ACC112 (cell line): Measurements from ENCODE around the gene RNPS1.
A peak's percentile ranks its signal among the peaks of the same experiment; 100 is the strongest.

Experiments
- H2AFZ ChIP-seq: fragments of 200-600 bp; sonication (generic); one replicate; pipeline ENCODE4 v1.6.0; 2017; ENCODE audit warnings: antibody characterized with exemption, low read length; ENCODE audit not compliant: unreplicated experiment
- H3K27ac ChIP-seq: fragments of 200-600 bp; sonication (generic); 2 replicates; pipeline ENCODE4 v1.5.1; 2014; ENCODE audit warnings: low read depth, mild to moderate bottlenecking, antibody characterized with exemption, low read length, moderate library complexity
- H3K27me3 ChIP-seq: fragments of 200-600 bp; sonication (generic); 2 replicates; pipeline ENCODE4 v1.6.1; 2014; ENCODE audit warnings: mild to moderate bottlenecking, antibody characterized with exemption, low read length, moderate library complexity, mixed read lengths; ENCODE audit not compliant: insufficient read depth
- H3K36me3 ChIP-seq: fragments of 200-600 bp; sonication (generic); 2 replicates; pipeline ENCODE4 v1.6.1; 2016; ENCODE audit warnings: mild to moderate bottlenecking, antibody characterized with exemption, low read length, moderate library complexity, mixed read lengths; ENCODE audit not compliant: insufficient read depth
- H3K4me1 ChIP-seq: fragments of 200-600 bp; sonication (generic); one replicate; pipeline ENCODE4 v1.6.1; 2016; ENCODE audit warnings: low read length, mixed read lengths; ENCODE audit not compliant: insufficient read depth, unreplicated experiment, control insufficient read depth
- H3K4me3 ChIP-seq: fragments of 200-600 bp; sonication (generic); 2 replicates; pipeline ENCODE4 v1.5.1; 2014; ENCODE audit warnings: mild to moderate bottlenecking, low read depth, low read length
- H3K79me2 ChIP-seq: fragments of 200-600 bp; sonication (generic); one replicate; pipeline ENCODE4 v1.6.0; 2016; ENCODE audit warnings: low read length; ENCODE audit not compliant: control insufficient read depth, unreplicated experiment, insufficient read depth

Gene RNPS1

DNA sequence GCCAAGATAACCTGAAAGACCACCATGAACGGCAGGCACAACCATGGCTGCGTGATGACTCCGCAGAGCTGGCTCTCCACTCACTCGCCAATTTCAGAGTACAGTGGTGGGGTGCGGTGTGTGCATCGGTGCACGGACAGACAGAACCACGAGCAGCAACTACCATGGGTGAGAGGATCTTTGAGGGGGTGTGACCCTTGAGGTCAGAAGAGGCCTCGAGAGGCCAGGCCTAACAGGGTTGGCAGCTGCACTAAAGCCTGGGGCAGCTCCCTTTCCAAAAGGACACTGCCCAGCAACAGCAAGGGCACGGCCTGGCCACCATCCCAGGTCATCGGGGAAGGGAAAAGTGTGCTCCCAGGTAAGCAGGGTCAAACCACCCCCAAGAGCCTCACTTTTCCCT lies 14.6 kb downstream of the RNPS1 start:
- Histone ChIP-seq H3K27me3 (no peaks in the 10 kb centered on the region), H3K36me3 (peaks cover 25% of the 10 kb centered on the region), H3K4me3 (no peak overlapping the region), H2AFZ (no peak overlapping the region), H3K4me1 (peaks cover 14% of the 10 kb centered on the region), H3K27ac (no peak overlapping the region), H3K79me2 (peaks cover 25% of the 10 kb centered on the region)

DNA sequence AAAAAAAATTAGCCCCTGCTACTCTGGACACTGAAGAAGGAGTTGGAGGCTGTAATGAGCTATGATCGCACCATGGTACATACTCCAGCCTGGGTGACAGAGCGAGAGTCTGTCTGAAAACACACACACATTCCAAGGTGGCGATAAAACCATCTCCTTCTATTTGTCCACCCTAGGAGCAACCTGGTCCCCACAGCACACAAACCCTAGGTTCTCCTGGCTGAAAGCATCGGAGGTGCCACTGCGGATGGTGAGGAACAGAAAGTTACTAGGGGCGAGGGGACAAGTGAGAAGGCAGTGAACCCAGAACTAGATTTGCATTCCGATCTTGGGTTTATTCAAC lies 15.1 kb downstream of the RNPS1 start:
- Histone ChIP-seq H3K27ac (no peak overlapping the region), H2AFZ (no peak overlapping the region), H3K36me3 (peaks cover 20% of the 10 kb centered on the region), H3K4me1 (peaks cover 14% of the 10 kb centered on the region), H3K79me2 (peaks cover 22% of the 10 kb centered on the region), H3K27me3 (no peaks in the 10 kb centered on the region), H3K4me3 (no peak overlapping the region)

DNA sequence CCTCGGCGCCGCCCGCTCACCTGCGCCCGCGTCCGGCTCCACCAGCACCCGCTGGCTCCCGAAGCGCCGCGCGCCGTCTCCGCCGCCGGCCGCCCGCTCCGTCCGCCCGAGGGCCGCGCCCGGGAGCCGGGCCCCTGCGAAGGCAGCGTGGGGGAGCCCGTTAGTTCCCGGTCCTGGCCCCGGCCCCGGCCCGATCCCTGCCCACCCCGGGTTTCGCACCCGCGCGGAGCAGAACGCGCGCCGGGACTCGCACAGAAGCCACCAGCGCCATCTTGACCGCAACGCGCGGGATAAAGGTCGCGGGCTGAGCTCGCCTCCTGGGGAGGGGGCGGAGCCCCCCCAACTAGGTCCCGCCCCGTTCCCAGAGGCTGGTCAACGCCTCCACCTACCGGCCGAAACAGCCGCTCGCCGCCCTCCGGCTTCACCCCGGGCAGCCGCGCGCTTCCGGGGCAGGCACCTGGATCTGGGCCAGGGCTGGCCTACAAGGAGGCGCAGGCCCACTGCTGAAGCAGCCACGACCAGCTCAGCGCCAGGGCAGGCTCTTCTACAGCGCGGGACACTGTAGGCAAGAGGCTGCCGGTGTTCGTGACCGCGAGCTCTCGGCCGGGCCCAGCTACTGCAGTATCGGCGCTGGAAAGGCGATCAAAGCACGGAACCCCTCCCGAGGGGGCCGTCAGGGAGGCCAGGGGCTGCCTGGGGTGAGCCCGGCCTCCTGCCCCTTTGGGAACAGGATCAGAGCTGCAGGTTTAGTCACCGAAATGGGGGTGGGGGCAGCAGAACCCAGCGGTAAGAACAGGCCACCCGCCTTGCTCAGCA lies 16.4 kb downstream of the RNPS1 start, which contains the start of gene ECI1:
Gene ECI1, minus strand, starts transcription at position 292 of the 816 bp plus-strand sequence. Its CDS starts 21 bp downstream, at position 271.
- Histone ChIP-seq H3K27ac (peak within 1 kb of the TSS; percentile 56), H3K79me2 (peaks cover 14% of the 10 kb centered on the region), H3K4me3 (peak within 1 kb of the TSS; percentile 91), H2AFZ (peak within 1 kb of the TSS; percentile 62), H3K4me1 (peaks cover 14% of the 10 kb centered on the region), H3K27me3 (no peaks in the 10 kb centered on the region), H3K36me3 (peaks cover 11% of the 10 kb centered on the region; the same call in 1 of the 2 replicates)

DNA sequence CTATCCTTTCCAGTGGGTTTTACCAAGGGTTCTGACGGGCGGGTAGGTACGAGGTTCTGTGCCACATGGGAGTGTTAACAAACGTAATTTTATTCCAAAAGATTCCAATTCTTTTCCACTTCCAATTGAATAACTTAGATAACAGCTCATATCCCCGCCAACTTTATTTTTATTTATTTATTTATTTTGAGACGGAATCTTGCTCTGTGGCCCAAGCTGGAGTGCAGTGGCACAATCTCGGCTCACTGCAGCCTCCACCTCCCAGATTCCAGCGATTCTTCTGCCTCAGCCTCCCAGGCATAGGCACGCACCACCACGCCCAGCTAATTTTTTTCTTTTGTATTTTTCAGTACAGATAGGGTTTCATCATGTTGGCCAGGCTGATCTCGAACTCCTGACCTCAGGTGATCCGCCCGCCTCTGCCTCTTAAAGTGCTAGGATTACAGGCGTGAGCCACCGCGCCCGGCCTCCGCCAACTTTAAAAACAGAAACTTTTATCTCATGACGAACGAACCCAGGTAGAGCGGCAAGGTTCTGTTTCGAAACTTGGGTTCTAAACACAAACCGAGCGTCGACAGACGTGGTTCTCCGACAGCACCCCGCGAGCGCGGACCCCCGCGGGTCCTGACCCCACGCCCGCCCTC lies 17.2 kb downstream of the RNPS1 start:
- peak overlapping the region; percentile 62 for H2AFZ ChIP-seq
- peak overlapping the region; percentile 56 for H3K27ac ChIP-seq
- peaks cover 14% of the 10 kb centered on the region for H3K4me1 ChIP-seq
- peak overlapping the region; percentile 91 for H3K4me3 ChIP-seq
- H3K79me2 ChIP-seq: peaks cover 14% of the 10 kb centered on the region
- H3K27me3 ChIP-seq: no peaks in the 10 kb centered on the region
- peaks cover 16% of the 10 kb centered on the region; the same call in 1 of the 2 replicates for H3K36me3 ChIP-seq

DNA sequence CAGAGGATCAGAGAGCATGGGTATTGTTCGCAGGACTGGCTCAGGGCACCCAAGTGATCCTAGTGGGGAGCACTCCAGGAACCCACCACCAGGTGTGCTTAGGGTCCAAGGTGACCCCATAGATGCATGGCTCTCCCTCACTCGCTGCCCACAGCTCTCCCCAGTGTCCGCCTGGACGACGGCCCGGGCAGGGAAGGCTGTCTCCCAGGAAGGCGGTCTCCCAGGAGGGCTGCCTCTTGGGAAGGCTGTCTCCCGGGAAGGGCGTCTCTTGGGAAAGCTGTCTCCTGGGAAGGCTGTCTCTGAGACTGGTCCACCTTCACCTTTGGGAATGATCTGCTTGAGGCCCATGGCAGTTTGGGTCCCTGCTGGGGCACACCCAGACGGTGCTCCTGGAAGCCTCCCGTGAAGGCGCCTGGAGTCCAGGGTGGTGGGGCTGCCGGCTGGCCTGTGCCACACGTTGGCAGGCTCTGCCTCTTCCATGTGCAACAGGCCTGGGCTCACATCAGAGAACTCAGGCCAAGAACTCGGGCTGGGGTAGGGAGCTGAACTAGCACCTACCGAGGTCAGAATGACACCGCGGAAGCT lies 21.5 kb downstream of the RNPS1 start:
- peaks cover 11% of the 10 kb centered on the region for H3K79me2 ChIP-seq
- no peaks in the 10 kb centered on the region for H3K27me3 ChIP-seq
- peaks cover 4% of the 10 kb centered on the region for H3K4me1 ChIP-seq
- peaks cover 11% of the 10 kb centered on the region; the same call in 1 of the 2 replicates for H3K36me3 ChIP-seq
- no peak overlapping the region for H3K4me3 ChIP-seq
- H3K27ac ChIP-seq: no peak overlapping the region
- no peak overlapping the region for H2AFZ ChIP-seq

DNA sequence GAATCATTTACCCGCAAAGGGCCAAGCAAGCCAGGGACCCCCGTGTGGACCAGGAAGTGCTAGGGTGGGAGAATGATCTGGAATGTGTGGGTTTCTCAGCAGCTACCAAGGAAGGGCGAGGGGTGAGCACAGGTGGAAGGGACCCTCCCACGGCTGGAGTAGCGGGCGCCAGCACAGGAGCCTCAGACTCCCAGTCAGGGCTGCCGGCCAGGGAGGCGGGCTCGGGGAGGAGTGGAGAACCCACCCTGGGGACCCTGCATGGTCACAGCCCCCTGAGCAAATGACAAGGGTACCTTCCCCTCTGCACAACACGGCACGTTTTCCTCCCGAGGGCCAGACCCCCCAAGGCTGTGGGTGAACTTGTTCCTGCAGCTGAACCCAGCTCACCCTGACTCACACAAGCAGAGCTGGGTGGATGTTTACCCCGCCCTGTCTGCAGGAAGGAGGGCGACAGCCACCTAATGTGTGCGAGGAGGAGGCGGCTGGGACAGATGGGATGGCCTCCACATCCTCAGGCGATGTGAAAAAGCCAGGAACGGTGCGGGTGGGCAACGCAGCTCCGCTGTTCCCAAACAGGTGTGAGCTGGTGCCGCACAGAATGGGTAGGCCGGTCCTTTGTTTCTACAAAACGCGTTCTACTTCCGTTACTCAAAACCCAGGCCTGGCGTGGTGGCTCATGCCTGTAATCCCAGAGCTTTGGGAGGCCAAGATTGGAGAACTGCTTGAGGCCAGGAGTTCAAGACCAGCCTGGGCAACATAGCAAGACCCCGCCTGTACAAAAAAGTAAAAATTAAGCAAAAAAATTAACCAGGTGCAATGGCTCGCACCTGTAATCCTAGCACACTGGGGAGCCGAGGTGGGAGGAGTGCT lies 22.8 kb downstream of the RNPS1 start:
- Histone ChIP-seq H3K4me3 (no peak overlapping the region), H3K79me2 (peaks cover 7% of the 10 kb centered on the region), H3K27me3 (no peaks in the 10 kb centered on the region), H3K4me1 (peaks cover 1% of the 10 kb centered on the region), H3K27ac (no peak overlapping the region), H3K36me3 (peaks cover 11% of the 10 kb centered on the region; the same call in 1 of the 2 replicates), H2AFZ (no peak overlapping the region)

DNA sequence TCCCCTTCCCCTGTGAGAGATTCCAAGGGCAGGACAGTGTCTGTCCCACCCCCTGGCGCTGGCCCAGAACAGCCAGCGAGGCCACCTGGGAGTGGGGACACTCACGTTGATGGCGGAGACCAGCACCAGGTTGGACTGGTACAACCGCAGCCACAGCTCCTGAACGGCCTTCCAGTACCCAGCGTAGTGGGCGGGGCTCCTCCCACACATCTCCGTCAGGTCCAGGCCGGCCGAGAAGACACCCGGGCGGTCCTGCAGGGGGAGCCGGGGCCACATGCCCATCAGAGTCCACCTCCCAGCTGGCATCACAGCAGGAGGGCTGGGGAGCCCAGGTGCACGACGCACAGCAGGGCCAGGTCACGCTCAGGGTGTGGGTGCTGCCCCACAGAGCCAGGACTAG lies 23.6 kb downstream of the RNPS1 start:
- Histone ChIP-seq H3K27me3 (no peaks in the 10 kb centered on the region), H3K27ac (no peak overlapping the region), H3K36me3 (peaks cover 11% of the 10 kb centered on the region; the same call in 1 of the 2 replicates), H3K4me1 (no peaks in the 10 kb centered on the region), H3K79me2 (peaks cover 4% of the 10 kb centered on the region), H3K4me3 (no peak overlapping the region), H2AFZ (no peak overlapping the region)

DNA sequence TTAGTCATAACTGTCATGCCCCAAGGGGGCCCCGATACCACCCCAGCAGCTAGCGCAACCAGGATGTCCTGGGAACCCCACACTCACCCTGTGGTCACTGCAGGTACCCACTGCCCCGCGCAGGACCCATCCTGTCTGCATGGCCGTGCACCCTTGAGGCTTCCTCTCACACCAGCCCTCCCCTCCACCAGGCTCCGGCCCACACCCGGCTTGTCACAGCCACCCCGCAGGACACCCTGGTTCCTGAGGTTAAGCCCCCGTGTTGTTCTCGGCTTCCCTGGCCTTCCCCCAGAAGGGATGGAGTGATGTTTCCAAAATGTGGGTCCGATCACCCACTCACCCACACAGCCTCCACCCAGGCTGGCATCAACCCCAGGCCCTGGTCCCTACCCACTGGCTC lies 24.1 kb downstream of the RNPS1 start:
- Histone ChIP-seq H3K27ac (no peak overlapping the region), H3K4me1 (no peaks in the 10 kb centered on the region), H3K79me2 (peaks cover 2% of the 10 kb centered on the region), H3K36me3 (peaks cover 11% of the 10 kb centered on the region; the same call in 1 of the 2 replicates), H3K27me3 (no peaks in the 10 kb centered on the region), H3K4me3 (no peak overlapping the region), H2AFZ (no peak overlapping the region)

DNA sequence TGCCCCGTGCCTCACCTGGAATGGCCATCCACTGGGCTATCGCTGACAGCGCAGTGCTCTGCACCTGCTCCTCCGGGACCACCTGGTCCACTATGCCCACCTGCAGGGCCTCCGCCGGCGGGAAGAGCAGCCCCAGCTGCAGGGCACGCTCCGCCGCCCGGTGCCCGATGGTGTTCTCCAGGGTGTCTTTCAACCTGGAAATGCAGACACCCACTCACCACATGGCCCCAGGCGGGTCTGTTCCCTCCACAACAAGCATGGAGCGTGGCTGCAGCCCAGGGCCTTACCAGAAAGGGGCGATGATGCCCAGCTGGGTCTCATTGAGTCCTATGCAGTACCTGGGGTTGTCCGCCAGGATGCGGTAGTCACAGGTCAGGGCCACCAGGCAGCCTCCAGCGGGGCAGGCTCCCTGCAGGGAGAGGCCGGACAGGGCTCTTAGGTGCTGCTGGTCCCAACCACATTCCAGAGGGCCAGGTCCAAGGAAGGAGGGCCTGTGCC lies 24.8 kb downstream of the RNPS1 start:
- Histone ChIP-seq H3K36me3 (peaks cover 11% of the 10 kb centered on the region; the same call in 1 of the 2 replicates), H3K4me1 (no peaks in the 10 kb centered on the region), H3K27ac (no peak overlapping the region), H3K79me2 (no peaks in the 10 kb centered on the region), H3K4me3 (no peak overlapping the region), H3K27me3 (no peaks in the 10 kb centered on the region), H2AFZ (no peak overlapping the region)

DNA sequence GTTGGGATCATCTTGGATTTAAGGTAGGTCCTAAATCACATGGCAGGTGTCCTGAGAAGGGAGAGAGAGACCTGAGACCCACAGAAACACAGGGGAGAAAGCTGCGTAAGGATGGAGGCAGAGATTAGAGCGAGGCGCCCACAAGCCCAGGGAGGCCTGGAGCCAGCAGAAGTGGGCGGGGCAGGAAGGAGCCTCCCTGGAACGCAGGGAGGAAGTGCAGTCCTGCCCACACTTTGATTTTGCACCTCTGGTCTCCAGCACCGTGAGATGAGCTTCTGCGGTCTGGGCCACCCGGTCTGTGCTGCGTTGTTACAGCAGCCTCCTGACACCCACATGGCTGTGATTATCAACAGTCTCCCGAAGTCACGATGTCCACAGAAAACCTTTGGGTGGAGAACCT lies 25.3 kb downstream of the RNPS1 start:
- Histone ChIP-seq H3K27ac (no peak overlapping the region), H3K4me3 (no peak overlapping the region), H3K27me3 (no peaks in the 10 kb centered on the region), H3K36me3 (peaks cover 11% of the 10 kb centered on the region; the same call in 1 of the 2 replicates), H2AFZ (no peak overlapping the region), H3K4me1 (no peaks in the 10 kb centered on the region), H3K79me2 (no peaks in the 10 kb centered on the region)
